Nephron (organoid): ENCODE data around the gene FKBP15.

Experiments
- H3K27ac Mint-ChIP-seq, 3 experiments: 2 replicates each; pipeline ENCODE4 v1.8.0; 2020; ENCODE audit warnings: mixed read lengths in 3 of 3, mild to moderate bottlenecking in 2 of 3, moderate library complexity in 1 of 3
- H3K27me3 Mint-ChIP-seq: 2 replicates; pipeline ENCODE4 v1.8.0; 2021; ENCODE audit warnings: low read depth, mild to moderate bottlenecking, moderate library complexity, mixed read lengths
- H3K36me3 Mint-ChIP-seq: 2 replicates; pipeline ENCODE4 v1.8.0; 2020; ENCODE audit warnings: low read depth, mixed read lengths
- H3K4me1 Mint-ChIP-seq: 2 replicates; pipeline ENCODE4 v1.8.0; 2020; ENCODE audit warnings: mixed read lengths
- H3K4me3 Mint-ChIP-seq, 3 experiments: 2 replicates each; pipeline ENCODE4 v1.8.0; 2020; ENCODE audit warnings: mild to moderate bottlenecking in 3 of 3, mixed read lengths in 3 of 3, moderate library complexity in 2 of 3
- H3K9me3 Mint-ChIP-seq: 2 replicates; pipeline ENCODE4 v1.8.0; 2020; ENCODE audit warnings: mixed read lengths
- TF ChIP-seq, protein P1 (sequence below), 3 experiments: fragments of 200-600 bp; sonication (generic); IDR thresholded peaks; one replicate each; pipeline ENCODE4 v1.5.0; 2021; ENCODE audit warnings: antibody characterized with exemption in 3 of 3; ENCODE audit not compliant: unreplicated experiment in 3 of 3

The FKBP15 gene

GRCh38 chr9:113247640-113248039 is 26.6 kb upstream of the FKBP15 start:
- TF ChIP-seq, protein P1, sequence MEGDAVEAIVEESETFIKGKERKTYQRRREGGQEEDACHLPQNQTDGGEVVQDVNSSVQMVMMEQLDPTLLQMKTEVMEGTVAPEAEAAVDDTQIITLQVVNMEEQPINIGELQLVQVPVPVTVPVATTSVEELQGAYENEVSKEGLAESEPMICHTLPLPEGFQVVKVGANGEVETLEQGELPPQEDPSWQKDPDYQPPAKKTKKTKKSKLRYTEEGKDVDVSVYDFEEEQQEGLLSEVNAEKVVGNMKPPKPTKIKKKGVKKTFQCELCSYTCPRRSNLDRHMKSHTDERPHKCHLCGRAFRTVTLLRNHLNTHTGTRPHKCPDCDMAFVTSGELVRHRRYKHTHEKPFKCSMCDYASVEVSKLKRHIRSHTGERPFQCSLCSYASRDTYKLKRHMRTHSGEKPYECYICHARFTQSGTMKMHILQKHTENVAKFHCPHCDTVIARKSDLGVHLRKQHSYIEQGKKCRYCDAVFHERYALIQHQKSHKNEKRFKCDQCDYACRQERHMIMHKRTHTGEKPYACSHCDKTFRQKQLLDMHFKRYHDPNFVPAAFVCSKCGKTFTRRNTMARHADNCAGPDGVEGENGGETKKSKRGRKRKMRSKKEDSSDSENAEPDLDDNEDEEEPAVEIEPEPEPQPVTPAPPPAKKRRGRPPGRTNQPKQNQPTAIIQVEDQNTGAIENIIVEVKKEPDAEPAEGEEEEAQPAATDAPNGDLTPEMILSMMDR (IDR thresholded peaks at IDR 0.05; ENCODE audit: unreplicated experiment in 3 of 3): no peak
- H3K36me3 Mint-ChIP-seq: peaks cover 25% of the 10 kb centered on the region
- no peak overlapping the region for H3K27ac Mint-ChIP-seq
- peaks cover 6% of the 10 kb centered on the region for H3K9me3 Mint-ChIP-seq
- no peaks in the 10 kb centered on the region for H3K4me1 Mint-ChIP-seq
- H3K27me3 Mint-ChIP-seq: no peaks in the 10 kb centered on the region
- H3K4me3 Mint-ChIP-seq: no peak overlapping the region

DNA sequence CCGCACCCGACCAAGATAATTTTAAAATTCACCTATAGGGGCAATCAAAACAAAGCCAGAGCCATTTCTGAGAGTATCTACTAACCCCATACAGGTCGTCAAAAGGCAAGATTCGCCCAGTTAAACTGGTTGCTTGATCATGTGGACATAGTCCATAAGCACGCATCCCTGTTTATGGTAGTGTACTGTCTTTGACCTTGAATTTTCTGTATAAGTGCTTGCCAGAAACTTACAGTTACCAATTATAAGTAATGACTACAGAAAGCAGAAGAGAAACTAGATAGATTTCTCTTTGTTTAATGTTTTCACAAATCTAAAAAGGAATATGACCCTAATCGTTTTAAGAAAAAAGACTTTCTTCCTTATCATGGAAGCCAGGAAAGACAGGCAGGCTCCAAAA is 25.9 kb upstream of the FKBP15 start:
- Mint-ChIP-seq H3K9me3 (peaks cover 6% of the 10 kb centered on the region), H3K27ac (no peak overlapping the region), H3K27me3 (no peaks in the 10 kb centered on the region), H3K4me3 (no peak overlapping the region), H3K4me1 (no peaks in the 10 kb centered on the region), H3K36me3 (peaks cover 24% of the 10 kb centered on the region)
- TF ChIP-seq, protein P1 (IDR thresholded peaks at IDR 0.05; ENCODE audit: unreplicated experiment in 3 of 3): no peak

DNA sequence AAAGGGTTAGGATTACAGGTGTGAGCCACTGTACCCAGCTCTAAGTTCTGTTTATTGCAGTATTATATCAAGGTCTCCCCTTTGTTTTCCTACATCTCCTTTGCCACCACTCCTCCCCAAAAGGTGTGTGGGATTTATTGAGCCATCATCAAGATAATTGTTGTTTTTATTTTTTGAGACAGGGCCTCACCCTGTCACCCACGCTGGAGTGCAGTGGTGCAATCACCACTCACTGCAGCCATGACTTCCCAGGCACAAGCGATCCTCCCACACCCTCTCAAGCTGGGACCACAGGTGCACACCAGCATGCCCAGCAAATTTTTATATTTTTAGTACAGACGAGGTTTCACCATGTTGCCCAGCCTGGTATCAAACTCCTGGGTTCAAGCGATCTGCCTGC is 24.8 kb upstream of the FKBP15 start:
- TF ChIP-seq, protein P1 (IDR thresholded peaks at IDR 0.05; ENCODE audit: unreplicated experiment in 3 of 3): no peak
- Mint-ChIP-seq H3K27me3 (no peaks in the 10 kb centered on the region), H3K4me3 (no peak overlapping the region), H3K4me1 (no peaks in the 10 kb centered on the region), H3K27ac (peak overlapping the region in 1 of 3 experiments; percentile 48), H3K9me3 (peaks cover 6% of the 10 kb centered on the region), H3K36me3 (peaks cover 17% of the 10 kb centered on the region)

GRCh38 chr9:113244556-113244955 is 23.5 kb upstream of the FKBP15 start:
- H3K36me3 Mint-ChIP-seq: peaks cover 13% of the 10 kb centered on the region
- peaks cover 4% of the 10 kb centered on the region for H3K9me3 Mint-ChIP-seq
- no peak overlapping the region for H3K27ac Mint-ChIP-seq
- H3K27me3 Mint-ChIP-seq: no peaks in the 10 kb centered on the region
- no peaks in the 10 kb centered on the region for H3K4me1 Mint-ChIP-seq
- no peak overlapping the region for H3K4me3 Mint-ChIP-seq
- TF ChIP-seq, protein P1 (IDR thresholded peaks at IDR 0.05; ENCODE audit: unreplicated experiment in 3 of 3): no peak

DNA sequence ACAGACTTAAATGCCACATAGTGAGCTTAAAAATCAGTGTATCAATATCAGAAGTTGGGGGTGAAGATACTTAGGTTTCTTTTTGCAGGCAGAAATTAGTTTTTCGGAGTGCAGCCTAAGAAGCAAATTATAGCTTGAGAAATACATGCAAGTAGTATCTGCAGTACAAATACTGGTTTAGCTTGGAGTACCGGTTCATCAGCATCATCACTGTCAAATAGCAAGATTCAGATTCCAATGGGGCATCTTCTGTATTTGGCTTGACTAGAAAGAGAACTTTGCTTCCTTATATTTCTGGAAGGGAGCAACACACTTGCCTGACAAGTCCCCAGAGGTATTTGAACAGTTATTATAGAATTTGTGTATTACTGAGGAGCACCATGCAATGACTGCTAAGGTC is 20.1 kb upstream of the FKBP15 start:
- H3K27ac Mint-ChIP-seq: no peak overlapping the region
- H3K4me1 Mint-ChIP-seq: no peaks in the 10 kb centered on the region
- TF ChIP-seq, protein P1 (IDR thresholded peaks at IDR 0.05; ENCODE audit: unreplicated experiment in 3 of 3): no peak
- no peak overlapping the region for H3K4me3 Mint-ChIP-seq
- H3K36me3 Mint-ChIP-seq: no peaks in the 10 kb centered on the region
- H3K27me3 Mint-ChIP-seq: no peaks in the 10 kb centered on the region
- no peaks in the 10 kb centered on the region for H3K9me3 Mint-ChIP-seq

DNA sequence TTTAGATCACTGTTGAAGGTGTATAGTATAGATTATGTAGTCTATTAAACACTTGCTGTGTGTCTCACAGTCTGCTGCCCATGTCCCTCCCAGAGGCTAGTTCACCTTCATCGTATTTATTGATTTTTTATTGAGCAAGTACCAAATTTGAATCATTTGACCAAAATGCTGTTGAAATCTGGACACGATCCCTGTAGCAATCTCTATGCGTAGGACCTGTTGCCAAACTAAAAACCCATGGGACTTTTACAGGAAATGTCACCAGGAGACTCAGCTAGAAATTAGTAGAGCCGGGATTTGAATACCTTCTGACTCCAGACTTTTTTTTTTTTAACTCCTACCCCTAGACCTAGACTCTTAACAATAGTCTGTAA is 17.8 kb upstream of the FKBP15 start:
- Mint-ChIP-seq H3K27ac (no peak overlapping the region), H3K4me3 (no peak overlapping the region), H3K27me3 (no peaks in the 10 kb centered on the region), H3K36me3 (no peaks in the 10 kb centered on the region), H3K4me1 (no peaks in the 10 kb centered on the region), H3K9me3 (no peaks in the 10 kb centered on the region)
- TF ChIP-seq, protein P1 (IDR thresholded peaks at IDR 0.05; ENCODE audit: unreplicated experiment in 3 of 3): no peak
